C4-2B (cell line): ENCODE results near the gene MAST4.

Experiments used
- H3K27ac ChIP-seq: fragments of 450-650 bp; 2 replicates; pipeline ENCODE4 v1.5.1; 2017
- ZFX ChIP-seq: fragments of 450-650 bp; IDR thresholded peaks from 2 replicates; pipeline ENCODE4 v1.6.1; 2017
- TF ChIP-seq, protein P1 (sequence below): fragments of 450-650 bp; conservative IDR thresholded peaks from 2 replicates; pipeline ENCODE4 v1.5.1; 2017; ENCODE audit warnings: mild to moderate bottlenecking

Gene MAST4

DNA sequence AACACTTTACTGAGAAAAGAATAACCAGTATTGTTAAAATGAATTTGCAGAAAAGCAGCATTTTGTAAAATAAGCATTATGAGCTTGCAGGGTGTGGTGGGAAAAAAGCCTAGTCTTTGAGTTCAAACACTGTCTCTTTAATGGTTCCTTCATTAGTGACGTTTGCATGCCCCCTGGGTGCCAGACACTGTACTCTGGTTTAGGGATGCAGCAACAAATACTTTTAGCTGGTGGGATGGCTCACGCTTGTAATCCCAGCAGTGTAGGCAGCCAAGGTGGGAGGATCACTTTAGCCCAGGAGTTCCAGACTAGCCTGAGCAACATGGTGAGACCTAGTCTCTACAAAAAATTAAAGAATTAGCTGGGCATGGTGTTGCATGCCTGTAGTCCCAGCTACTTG lies 62.3 kb downstream of the MAST4 start:
- TF ChIP-seq ZFX = no peak
- TF ChIP-seq, protein P1, sequence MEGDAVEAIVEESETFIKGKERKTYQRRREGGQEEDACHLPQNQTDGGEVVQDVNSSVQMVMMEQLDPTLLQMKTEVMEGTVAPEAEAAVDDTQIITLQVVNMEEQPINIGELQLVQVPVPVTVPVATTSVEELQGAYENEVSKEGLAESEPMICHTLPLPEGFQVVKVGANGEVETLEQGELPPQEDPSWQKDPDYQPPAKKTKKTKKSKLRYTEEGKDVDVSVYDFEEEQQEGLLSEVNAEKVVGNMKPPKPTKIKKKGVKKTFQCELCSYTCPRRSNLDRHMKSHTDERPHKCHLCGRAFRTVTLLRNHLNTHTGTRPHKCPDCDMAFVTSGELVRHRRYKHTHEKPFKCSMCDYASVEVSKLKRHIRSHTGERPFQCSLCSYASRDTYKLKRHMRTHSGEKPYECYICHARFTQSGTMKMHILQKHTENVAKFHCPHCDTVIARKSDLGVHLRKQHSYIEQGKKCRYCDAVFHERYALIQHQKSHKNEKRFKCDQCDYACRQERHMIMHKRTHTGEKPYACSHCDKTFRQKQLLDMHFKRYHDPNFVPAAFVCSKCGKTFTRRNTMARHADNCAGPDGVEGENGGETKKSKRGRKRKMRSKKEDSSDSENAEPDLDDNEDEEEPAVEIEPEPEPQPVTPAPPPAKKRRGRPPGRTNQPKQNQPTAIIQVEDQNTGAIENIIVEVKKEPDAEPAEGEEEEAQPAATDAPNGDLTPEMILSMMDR = no peak
- H3K27ac ChIP-seq = no peak overlapping the region

DNA sequence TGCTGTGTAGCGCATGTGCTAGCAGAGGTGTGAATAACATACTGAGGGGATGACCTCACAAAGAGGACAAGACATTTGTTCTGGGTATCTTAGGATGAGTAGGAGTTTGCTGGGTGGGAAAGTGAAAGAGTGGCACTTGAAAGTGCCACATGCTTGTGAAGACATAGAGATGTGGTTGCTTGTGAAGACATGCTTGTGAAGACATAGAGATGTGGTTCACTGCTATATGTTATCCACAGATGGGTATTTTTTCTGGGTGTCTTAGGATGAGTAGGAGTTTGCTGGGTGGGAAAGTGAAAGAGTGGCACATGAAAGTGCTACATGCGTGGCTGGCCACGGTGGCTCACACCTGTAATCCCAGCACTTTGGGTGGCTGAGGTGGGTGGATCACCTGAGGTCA lies 63.6 kb downstream of the MAST4 start:
- TF ChIP-seq, protein P1 = no peak
- no peak for TF ChIP-seq ZFX
- no peak overlapping the region for H3K27ac ChIP-seq

DNA sequence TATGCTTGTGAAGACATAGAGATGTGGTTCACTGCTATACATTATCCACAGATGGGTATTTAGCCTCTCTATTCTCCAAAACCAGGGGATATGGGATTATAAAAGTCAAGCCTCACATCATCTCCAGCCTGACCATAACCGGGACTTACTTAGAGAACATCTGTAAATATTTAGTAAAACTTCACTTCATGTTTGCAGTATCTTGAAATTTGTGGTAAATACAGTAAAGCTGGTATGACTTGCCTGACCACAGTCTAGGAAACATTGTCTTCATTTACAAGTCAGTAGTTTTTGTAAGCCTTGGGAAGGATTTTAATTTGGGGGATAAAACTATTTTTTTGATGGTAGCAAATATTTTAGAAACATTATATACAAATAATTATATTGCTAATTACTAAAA lies 64.2 kb downstream of the MAST4 start:
- no peak for TF ChIP-seq ZFX
- TF ChIP-seq, protein P1 = no peak
- H3K27ac ChIP-seq = no peak overlapping the region

DNA sequence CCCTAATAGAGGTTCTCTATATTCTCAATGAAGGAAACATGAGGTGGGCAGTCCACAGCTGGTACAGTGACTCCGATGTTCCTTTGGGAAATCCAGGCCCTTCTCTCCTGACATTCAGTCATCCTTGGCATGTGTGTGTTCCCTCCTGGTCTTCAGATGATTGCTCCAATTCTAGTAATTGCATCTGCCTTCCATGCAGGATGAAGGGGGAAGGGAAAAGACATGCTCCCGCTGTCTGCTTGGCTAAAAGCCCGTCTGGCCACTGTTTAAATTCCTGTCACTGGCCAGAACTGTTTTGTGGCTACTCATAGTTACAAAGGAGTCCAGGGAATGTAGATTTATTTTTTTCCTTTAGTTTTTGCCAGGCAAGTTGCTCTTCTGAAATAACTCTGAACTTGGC lies 65.0 kb downstream of the MAST4 start:
- TF ChIP-seq ZFX = no peak
- TF ChIP-seq, protein P1 = no peak
- H3K27ac ChIP-seq = no peak overlapping the region

DNA sequence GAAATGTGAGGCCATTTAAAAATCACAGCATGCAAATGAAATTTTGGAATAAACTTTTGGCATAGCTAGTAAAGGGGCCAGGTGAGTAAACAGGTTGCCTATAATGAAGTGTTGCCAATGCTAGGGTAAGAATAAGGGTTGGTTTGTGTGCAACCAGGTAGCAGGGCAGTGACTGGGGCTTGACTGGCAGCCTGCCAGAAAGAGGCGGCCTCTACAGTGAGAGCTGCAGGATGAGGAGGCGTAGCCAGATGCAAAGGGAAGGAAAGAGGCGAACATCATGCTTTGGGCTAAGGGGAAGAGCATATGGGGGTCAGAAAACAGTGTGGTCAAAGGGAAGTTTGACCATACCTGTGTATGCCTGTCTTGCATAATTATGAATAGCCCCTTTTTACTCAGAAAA lies 70.6 kb downstream of the MAST4 start:
- no peak overlapping the region for H3K27ac ChIP-seq
- no peak for TF ChIP-seq ZFX
- TF ChIP-seq, protein P1 = no peak

DNA sequence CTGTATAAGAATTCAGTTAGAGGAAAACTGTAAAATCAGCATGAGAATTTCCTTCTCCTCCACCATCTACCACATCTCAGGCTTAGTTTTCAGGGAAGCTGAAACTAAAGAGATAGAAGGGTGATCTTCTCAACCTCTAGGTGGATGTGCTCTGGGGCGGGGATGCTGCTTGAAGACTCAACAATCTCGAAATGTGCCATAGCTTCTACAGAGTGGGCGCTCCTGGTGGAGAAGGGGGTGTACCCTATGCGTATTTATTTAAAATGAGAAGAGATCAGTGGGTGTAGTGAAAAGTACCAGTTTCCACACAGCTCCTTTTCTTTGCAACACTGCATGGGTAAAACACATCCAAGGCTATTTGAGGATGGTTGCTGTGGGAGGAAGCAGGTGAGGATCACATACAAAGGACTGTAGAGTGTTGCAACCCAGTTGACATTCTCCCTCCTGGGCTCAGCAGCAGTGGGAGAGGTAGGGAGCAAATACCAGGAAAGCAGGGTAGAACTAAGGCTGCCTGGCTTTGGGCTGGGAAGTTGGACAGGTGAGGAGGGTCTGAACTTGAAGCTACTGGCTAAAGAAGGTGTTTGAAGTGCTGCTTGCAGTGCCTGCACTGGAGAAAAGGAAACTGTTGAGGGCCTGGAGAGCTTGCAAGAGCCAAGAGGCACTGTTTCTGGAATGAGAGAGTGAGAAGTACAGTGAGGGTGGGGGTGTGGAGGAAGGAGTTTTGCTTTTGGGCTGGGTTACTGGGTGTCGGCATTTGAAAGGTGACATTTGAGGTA lies 73.1 kb downstream of the MAST4 start:
- no peak for TF ChIP-seq ZFX
- TF ChIP-seq, protein P1 = no peak
- H3K27ac ChIP-seq = no peak overlapping the region

DNA sequence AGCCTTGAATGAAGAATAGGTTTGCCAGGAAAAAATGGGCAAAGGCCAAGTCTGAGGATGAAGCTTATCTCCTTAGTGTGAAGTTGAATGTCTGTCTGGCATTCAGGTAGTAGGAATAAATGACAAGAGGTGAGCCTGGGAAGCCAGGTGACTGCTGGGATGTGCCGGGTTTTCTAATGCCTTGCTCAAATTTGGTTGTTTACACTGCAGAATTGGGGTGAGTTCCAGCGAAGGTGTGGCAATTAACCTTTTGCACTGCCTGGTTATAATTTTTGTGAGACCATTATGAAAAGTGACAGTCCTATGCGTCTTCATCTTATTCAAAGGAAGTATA lies 73.6 kb downstream of the MAST4 start:
- no peak overlapping the region for H3K27ac ChIP-seq
- TF ChIP-seq, protein P1 = no peak
- no peak for TF ChIP-seq ZFX
